WTC11 (cell line): ENCODE measurements around the gene JADE1. TPM values are rescaled to one million over a fixed set of nuclear protein-coding genes. Genes with fewer than 3 reads are reported as not detected.
A peak's percentile ranks its signal among the peaks of the same experiment; 100 is the strongest.

Experiments
- ATAC-seq: fragments of 200-7000 bp; cut with Tn5 transposase; 2 replicates; pipeline ENCODE4 v1.10.0; 2021; ENCODE audit warnings: mild to moderate bottlenecking, moderate library complexity
- CTCF ChIA-PET: fragments of 300-600 bp; sonication (Branson Sonifier 250); formaldehyde crosslinking; loops from one replicate; lab custom pipeline; 2021; ENCODE audit warnings: antibody characterized with exemption; lab: Charles Lee
- POLR2A ChIA-PET: fragments of 350-600 bp; sonication (Branson Sonifier 250); formaldehyde crosslinking; loops from one replicate; lab custom pipeline; 2021; ENCODE audit warnings: antibody characterized with exemption; lab: Charles Lee
- DNase-seq: peaks from one replicate; pipeline ENCODE4 v3.0.0; 2021; ENCODE audit warnings: low spot score
- H3K27ac Mint-ChIP-seq: 2 replicates; pipeline ENCODE4 v1.8.0; 2021; ENCODE audit warnings: mixed read lengths
- H3K27me3 Mint-ChIP-seq: 2 replicates; pipeline ENCODE4 v1.8.0; 2021; ENCODE audit warnings: low read depth, mild to moderate bottlenecking, moderate library complexity, mixed read lengths
- H3K36me3 Mint-ChIP-seq: 2 replicates; pipeline ENCODE4 v1.8.0; 2021; ENCODE audit warnings: mixed read lengths
- H3K4me1 Mint-ChIP-seq: 2 replicates; pipeline ENCODE4 v1.8.0; 2022; ENCODE audit warnings: mixed read lengths
- H3K4me3 Mint-ChIP-seq: 2 replicates; pipeline ENCODE4 v1.8.0; 2021; ENCODE audit warnings: mild to moderate bottlenecking, moderate library complexity, mixed read lengths
- H3K9me3 Mint-ChIP-seq: 2 replicates; pipeline ENCODE4 v1.8.0; 2021; ENCODE audit warnings: mixed read lengths
- CREB1 ChIP-seq: sonication (generic); formaldehyde crosslinking; IDR thresholded peaks from 2 replicates; pipeline ENCODE4 v1.8.0; 2023; ENCODE audit warnings: mild to moderate bottlenecking, missing genetic modification reagents
- ESRRA ChIP-seq: sonication (generic); formaldehyde crosslinking; IDR thresholded peaks from 2 replicates; pipeline ENCODE4 v1.8.1; 2022; ENCODE audit warnings: mild to moderate bottlenecking, missing genetic modification reagents, borderline replicate concordance
- FOXK1 ChIP-seq: sonication (generic); formaldehyde crosslinking; IDR thresholded peaks from 2 replicates; pipeline ENCODE4 v1.8.0; 2022; ENCODE audit warnings: mild to moderate bottlenecking, moderate library complexity, missing genetic modification reagents
- GABPB1 ChIP-seq: sonication (generic); formaldehyde crosslinking; IDR thresholded peaks from 2 replicates; pipeline ENCODE4 v1.8.1; 2023; ENCODE audit warnings: mild to moderate bottlenecking, missing genetic modification reagents
- GRHL2 ChIP-seq: fragments of 250-450 bp; sonication (Bioruptor Pico); IDR thresholded peaks from 2 replicates; pipeline ENCODE4 v1.8.0; 2022; ENCODE audit warnings: mild to moderate bottlenecking, moderate library complexity; ENCODE audit not compliant: insufficient replicate concordance, severe bottlenecking
- NFE2L1 ChIP-seq: sonication (generic); formaldehyde crosslinking; IDR thresholded peaks from 2 replicates; pipeline ENCODE4 v1.8.1; 2023; ENCODE audit warnings: missing genetic modification reagents
- NFYB ChIP-seq: sonication (generic); formaldehyde crosslinking; conservative IDR thresholded peaks from 2 replicates; pipeline ENCODE4 v1.8.0; 2022; ENCODE audit warnings: low read depth, missing genetic modification reagents
- OVOL2 ChIP-seq: fragments of 250-450 bp; sonication (Bioruptor Pico); IDR thresholded peaks from 2 replicates; pipeline ENCODE4 v1.9.0; 2021; ENCODE audit warnings: mild to moderate bottlenecking, borderline replicate concordance
- RELA ChIP-seq: sonication (generic); formaldehyde crosslinking; IDR thresholded peaks from 2 replicates; pipeline ENCODE4 v1.8.1; 2022; ENCODE audit warnings: missing genetic modification reagents, mild to moderate bottlenecking, borderline replicate concordance
- TEAD1 ChIP-seq: sonication (generic); formaldehyde crosslinking; IDR thresholded peaks from 2 replicates; pipeline ENCODE4 v1.8.0; 2022; ENCODE audit warnings: mild to moderate bottlenecking, missing genetic modification reagents
- ZNF263 ChIP-seq: sonication (generic); formaldehyde crosslinking; IDR thresholded peaks from 2 replicates; pipeline ENCODE4 v1.8.1; 2022; ENCODE audit warnings: low read depth, mild to moderate bottlenecking, moderate library complexity, missing genetic modification reagents
- ZNF317 ChIP-seq: sonication (generic); formaldehyde crosslinking; IDR thresholded peaks from 2 replicates; pipeline ENCODE4 v1.8.1; 2023; ENCODE audit warnings: low read depth, mild to moderate bottlenecking, moderate library complexity, missing genetic modification reagents, borderline replicate concordance
- ZNF396 ChIP-seq: fragments of 250-450 bp; sonication (Bioruptor Pico); IDR thresholded peaks from 2 replicates; pipeline ENCODE4 v1.8.0; 2021; ENCODE audit warnings: mild to moderate bottlenecking, moderate library complexity, borderline replicate concordance
- total RNA-seq: library from RNA; stranded (reverse); gene quantifications from 3 replicates; pipeline ENCODE4 v1.2.3, GENCODE V29; 2021
- TF ChIP-seq, protein P1 (sequence below): sonication (generic); formaldehyde crosslinking; IDR thresholded peaks from 2 replicates; pipeline ENCODE4 v1.8.0; 2023; ENCODE audit warnings: missing genetic modification reagents
- TF ChIP-seq, protein P2 (sequence below): sonication (generic); formaldehyde crosslinking; IDR thresholded peaks from 2 replicates; pipeline ENCODE4 v1.8.0; 2022; ENCODE audit warnings: missing genetic modification reagents
- TF ChIP-seq, protein P3 (sequence below): fragments of 200-600 bp; IDR thresholded peaks from 2 replicates; pipeline ENCODE4 v1.8.0; 2022; ENCODE audit warnings: antibody characterized with exemption
- TF ChIP-seq, protein P4 (sequence below): sonication (generic); formaldehyde crosslinking; IDR thresholded peaks from 2 replicates; pipeline ENCODE4 v1.8.1; 2022; ENCODE audit warnings: low read depth, mild to moderate bottlenecking, moderate library complexity, missing genetic modification reagents, borderline replicate concordance
- TF ChIP-seq, protein P5 (sequence below): sonication (generic); formaldehyde crosslinking; IDR thresholded peaks from 2 replicates; pipeline ENCODE4 v1.8.1; 2023; ENCODE audit warnings: mild to moderate bottlenecking, missing genetic modification reagents, borderline replicate concordance

Gene JADE1
- total RNA-seq, 1 experiment from 2014 or later = 132 TPM

DNA sequence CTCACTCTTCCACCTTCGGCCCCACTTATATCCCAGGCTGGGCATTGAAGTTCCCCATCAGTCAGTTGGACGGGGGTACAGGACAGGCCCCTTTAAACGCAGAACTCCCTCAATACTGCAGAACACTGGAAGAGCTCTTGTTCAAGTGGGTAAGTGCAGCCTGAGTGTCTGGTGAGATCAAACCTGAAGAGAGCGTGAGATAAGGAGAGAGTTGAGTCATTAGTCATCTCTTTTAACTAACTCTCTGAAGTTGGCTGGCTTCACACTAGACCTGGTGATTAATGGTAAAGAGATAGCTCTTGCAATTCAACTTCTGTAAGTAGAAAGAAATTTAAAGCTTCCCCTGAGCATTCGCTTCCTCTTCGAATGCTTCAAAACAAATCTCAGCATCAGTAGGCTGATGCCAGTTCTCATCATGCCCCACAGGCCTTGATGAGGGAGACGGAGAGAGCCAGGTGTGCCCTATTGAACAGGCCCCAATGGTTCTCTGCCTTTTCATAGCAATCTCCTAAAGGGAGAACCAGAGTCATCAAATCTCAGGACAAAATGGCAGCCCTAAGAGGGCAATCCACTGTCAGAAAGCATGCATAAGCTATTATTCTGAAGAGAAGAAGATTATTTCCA lies 41.0 kb upstream of the JADE1 start:
- H3K27me3 Mint-ChIP-seq = no peaks in the 10 kb centered on the region
- POLR2A ChIA-PET = no interaction called here
- TF ChIP-seq, protein P1, sequence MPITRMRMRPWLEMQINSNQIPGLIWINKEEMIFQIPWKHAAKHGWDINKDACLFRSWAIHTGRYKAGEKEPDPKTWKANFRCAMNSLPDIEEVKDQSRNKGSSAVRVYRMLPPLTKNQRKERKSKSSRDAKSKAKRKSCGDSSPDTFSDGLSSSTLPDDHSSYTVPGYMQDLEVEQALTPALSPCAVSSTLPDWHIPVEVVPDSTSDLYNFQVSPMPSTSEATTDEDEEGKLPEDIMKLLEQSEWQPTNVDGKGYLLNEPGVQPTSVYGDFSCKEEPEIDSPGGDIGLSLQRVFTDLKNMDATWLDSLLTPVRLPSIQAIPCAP (CRISPR knock-in tag) = no peak
- TF ChIP-seq ESRRA (CRISPR knock-in tag) (no peak), GABPB1 (CRISPR knock-in tag) (no peak), ZNF396 (CRISPR knock-in tag) (no peak), NFE2L1 (CRISPR knock-in tag) (no peak)
- TF ChIP-seq, protein P2, sequence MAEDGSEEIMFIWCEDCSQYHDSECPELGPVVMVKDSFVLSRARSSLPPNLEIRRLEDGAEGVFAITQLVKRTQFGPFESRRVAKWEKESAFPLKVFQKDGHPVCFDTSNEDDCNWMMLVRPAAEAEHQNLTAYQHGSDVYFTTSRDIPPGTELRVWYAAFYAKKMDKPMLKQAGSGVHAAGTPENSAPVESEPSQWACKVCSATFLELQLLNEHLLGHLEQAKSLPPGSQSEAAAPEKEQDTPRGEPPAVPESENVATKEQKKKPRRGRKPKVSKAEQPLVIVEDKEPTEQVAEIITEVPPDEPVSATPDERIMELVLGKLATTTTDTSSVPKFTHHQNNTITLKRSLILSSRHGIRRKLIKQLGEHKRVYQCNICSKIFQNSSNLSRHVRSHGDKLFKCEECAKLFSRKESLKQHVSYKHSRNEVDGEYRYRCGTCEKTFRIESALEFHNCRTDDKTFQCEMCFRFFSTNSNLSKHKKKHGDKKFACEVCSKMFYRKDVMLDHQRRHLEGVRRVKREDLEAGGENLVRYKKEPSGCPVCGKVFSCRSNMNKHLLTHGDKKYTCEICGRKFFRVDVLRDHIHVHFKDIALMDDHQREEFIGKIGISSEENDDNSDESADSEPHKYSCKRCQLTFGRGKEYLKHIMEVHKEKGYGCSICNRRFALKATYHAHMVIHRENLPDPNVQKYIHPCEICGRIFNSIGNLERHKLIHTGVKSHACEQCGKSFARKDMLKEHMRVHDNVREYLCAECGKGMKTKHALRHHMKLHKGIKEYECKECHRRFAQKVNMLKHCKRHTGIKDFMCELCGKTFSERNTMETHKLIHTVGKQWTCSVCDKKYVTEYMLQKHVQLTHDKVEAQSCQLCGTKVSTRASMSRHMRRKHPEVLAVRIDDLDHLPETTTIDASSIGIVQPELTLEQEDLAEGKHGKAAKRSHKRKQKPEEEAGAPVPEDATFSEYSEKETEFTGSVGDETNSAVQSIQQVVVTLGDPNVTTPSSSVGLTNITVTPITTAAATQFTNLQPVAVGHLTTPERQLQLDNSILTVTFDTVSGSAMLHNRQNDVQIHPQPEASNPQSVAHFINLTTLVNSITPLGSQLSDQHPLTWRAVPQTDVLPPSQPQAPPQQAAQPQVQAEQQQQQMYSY (CRISPR knock-in tag) = no peak
- TF ChIP-seq, all 79 proteins: peak for 0
- no peak for DNase-seq
- Mint-ChIP-seq H3K4me1 (peaks cover 2% of the 10 kb centered on the region; the same call in 1 of the 2 replicates), H3K27ac (no peak overlapping the region), H3K36me3 (no peaks in the 10 kb centered on the region), H3K9me3 (no peaks in the 10 kb centered on the region), H3K4me3 (no peak overlapping the region)
- CTCF ChIA-PET = no interaction called here
- ATAC-seq = no peak

DNA sequence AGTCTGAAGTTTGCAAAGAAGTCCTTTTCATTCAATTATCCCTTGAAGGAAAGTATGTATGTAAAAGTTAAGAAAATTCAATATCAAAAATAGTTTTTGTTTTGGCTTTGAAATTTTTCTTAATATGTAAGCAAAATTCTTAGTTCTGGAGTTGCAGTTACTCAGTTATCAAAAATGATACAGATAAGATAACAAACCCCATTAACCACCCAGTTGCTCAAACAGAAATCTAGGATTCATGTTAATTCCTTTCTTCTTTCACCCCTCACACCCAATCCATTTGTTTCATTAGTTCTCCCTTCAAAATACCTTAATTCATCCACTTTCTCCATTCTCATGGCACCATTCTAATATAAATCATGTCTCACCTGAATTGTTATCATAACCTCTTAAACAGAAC lies 40.5 kb upstream of the JADE1 start:
- POLR2A ChIA-PET = no interaction called here
- Mint-ChIP-seq H3K9me3 (no peaks in the 10 kb centered on the region), H3K4me3 (no peak overlapping the region), H3K27me3 (no peaks in the 10 kb centered on the region), H3K4me1 (peaks cover 2% of the 10 kb centered on the region; the same call in 1 of the 2 replicates)
- no peak for ATAC-seq
- DNase-seq = no peak
- TF ChIP-seq ZNF263 (CRISPR knock-in tag) = no peak
- TF ChIP-seq, all 79 proteins: peak for 0
- Mint-ChIP-seq H3K27ac (no peak overlapping the region), H3K36me3 (no peaks in the 10 kb centered on the region)
- CTCF ChIA-PET = no interaction called here

DNA sequence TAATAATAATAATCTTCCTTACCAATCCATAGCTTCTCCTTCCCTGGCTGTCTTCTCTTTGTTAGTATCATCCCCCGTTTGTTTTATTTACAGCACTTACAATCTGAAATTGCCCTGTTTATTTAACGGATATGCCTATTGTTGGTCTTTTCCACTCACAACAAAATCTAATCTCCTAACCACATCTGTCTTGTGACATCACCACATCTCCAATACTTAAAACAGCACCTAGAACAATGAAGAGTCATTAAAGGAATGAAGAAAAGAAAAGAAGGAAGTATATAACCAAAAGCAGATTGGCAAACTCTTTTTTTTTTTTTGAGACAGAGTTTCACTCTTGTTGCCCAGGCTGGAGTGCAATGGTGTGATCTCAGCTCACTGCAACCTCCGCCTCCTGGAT lies 38.7 kb upstream of the JADE1 start:
- Mint-ChIP-seq H3K9me3 (peaks cover 10% of the 10 kb centered on the region), H3K27ac (peak overlapping the region; percentile 7; the same call in 1 of the 2 replicates), H3K27me3 (no peaks in the 10 kb centered on the region), H3K36me3 (no peaks in the 10 kb centered on the region), H3K4me3 (no peak overlapping the region), H3K4me1 (peaks cover 7% of the 10 kb centered on the region)
- DNase-seq (no peak), ATAC-seq (no peak)
- CTCF ChIA-PET = no interaction called here
- POLR2A ChIA-PET = no interaction called here
- TF ChIP-seq, protein P3, sequence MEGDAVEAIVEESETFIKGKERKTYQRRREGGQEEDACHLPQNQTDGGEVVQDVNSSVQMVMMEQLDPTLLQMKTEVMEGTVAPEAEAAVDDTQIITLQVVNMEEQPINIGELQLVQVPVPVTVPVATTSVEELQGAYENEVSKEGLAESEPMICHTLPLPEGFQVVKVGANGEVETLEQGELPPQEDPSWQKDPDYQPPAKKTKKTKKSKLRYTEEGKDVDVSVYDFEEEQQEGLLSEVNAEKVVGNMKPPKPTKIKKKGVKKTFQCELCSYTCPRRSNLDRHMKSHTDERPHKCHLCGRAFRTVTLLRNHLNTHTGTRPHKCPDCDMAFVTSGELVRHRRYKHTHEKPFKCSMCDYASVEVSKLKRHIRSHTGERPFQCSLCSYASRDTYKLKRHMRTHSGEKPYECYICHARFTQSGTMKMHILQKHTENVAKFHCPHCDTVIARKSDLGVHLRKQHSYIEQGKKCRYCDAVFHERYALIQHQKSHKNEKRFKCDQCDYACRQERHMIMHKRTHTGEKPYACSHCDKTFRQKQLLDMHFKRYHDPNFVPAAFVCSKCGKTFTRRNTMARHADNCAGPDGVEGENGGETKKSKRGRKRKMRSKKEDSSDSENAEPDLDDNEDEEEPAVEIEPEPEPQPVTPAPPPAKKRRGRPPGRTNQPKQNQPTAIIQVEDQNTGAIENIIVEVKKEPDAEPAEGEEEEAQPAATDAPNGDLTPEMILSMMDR = no peak
- TF ChIP-seq CREB1 (CRISPR knock-in tag) (no peak), OVOL2 (no peak), TEAD1 (CRISPR knock-in tag) (no peak), FOXK1 (no peak), NFE2L1 (CRISPR knock-in tag) (no peak), ZNF317 (no peak), NFYB (CRISPR knock-in tag) (no peak), GRHL2 (no peak), RELA (CRISPR knock-in tag) (no peak)
- TF ChIP-seq, protein P4, sequence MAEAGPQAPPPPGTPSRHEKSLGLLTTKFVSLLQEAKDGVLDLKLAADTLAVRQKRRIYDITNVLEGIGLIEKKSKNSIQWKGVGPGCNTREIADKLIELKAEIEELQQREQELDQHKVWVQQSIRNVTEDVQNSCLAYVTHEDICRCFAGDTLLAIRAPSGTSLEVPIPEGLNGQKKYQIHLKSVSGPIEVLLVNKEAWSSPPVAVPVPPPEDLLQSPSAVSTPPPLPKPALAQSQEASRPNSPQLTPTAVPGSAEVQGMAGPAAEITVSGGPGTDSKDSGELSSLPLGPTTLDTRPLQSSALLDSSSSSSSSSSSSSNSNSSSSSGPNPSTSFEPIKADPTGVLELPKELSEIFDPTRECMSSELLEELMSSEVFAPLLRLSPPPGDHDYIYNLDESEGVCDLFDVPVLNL (CRISPR knock-in tag) = no peak
- TF ChIP-seq, protein P5, sequence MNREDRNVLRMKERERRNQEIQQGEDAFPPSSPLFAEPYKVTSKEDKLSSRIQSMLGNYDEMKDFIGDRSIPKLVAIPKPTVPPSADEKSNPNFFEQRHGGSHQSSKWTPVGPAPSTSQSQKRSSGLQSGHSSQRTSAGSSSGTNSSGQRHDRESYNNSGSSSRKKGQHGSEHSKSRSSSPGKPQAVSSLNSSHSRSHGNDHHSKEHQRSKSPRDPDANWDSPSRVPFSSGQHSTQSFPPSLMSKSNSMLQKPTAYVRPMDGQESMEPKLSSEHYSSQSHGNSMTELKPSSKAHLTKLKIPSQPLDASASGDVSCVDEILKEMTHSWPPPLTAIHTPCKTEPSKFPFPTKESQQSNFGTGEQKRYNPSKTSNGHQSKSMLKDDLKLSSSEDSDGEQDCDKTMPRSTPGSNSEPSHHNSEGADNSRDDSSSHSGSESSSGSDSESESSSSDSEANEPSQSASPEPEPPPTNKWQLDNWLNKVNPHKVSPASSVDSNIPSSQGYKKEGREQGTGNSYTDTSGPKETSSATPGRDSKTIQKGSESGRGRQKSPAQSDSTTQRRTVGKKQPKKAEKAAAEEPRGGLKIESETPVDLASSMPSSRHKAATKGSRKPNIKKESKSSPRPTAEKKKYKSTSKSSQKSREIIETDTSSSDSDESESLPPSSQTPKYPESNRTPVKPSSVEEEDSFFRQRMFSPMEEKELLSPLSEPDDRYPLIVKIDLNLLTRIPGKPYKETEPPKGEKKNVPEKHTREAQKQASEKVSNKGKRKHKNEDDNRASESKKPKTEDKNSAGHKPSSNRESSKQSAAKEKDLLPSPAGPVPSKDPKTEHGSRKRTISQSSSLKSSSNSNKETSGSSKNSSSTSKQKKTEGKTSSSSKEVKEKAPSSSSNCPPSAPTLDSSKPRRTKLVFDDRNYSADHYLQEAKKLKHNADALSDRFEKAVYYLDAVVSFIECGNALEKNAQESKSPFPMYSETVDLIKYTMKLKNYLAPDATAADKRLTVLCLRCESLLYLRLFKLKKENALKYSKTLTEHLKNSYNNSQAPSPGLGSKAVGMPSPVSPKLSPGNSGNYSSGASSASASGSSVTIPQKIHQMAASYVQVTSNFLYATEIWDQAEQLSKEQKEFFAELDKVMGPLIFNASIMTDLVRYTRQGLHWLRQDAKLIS (CRISPR knock-in tag) = no peak
